ENCODE results near the gene UPK1A. TPM values are rescaled to one million over a fixed set of nuclear protein-coding genes. Genes with fewer than 3 reads are reported as not detected.

The UPK1A gene
- total RNA-seq, 1 donor from 2014 or later: 0.18 TPM

DNA sequence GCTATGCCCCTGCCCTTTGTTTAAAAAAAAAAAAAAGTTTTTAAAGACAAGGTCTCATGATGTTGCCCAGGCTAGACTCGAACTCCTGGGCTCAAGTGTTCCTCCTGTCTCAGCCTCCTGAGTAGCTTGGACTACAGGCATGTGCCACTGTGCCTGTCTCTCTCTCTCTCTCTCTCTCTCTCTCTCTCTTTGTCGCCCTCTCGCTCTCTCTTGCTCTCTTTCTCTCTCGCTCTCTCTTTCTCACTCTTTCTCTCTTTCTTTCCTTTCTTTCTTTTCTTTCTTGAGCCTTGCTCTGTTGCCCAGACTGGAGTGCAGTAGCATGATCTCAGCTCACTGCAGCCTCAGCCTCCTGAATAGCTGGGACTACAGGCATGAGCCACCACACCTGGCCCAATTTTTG is 10.7 kb upstream of the UPK1A start:
- Histone ChIP-seq H3K9me3 (ENCODE audit: insufficient read depth, low read depth, low read length) (no peaks in the 10 kb centered on the region), H3K4me3 (ENCODE audit: insufficient read depth, low read depth, low read length) (no peak overlapping the region), H3K79me2 (ENCODE audit: insufficient read depth, low read length) (peaks cover 6% of the 10 kb centered on the region), H3K36me3 (ENCODE audit: insufficient read depth, low read length) (peaks cover 23% of the 10 kb centered on the region), H3K27me3 (ENCODE audit: insufficient read depth, low read length) (no peaks in the 10 kb centered on the region), H4K20me1 (ENCODE audit: insufficient read depth, low read length) (peaks cover 30% of the 10 kb centered on the region), H2AFZ (ENCODE audit: low read depth, low read length) (no peak overlapping the region), H3K27ac (ENCODE audit: low read depth, low read length) (no peak overlapping the region), H3K9ac (ENCODE audit: low read length) (no peak overlapping the region), H3K4me2 (ENCODE audit: low read length) (no peak overlapping the region), H3K4me1 (ENCODE audit: insufficient read depth, low read length) (no peaks in the 10 kb centered on the region)
- peaks cover 21% of the 10 kb centered on the region for H3K36me3 Mint-ChIP-seq (ENCODE audit: low read depth, unreplicated experiment)
- no peaks in the 10 kb centered on the region for H3K9me3 Mint-ChIP-seq (ENCODE audit: unreplicated experiment)
- FAIRE-seq: no peak
- no peak overlapping the region for H3K27ac Mint-ChIP-seq (ENCODE audit: unreplicated experiment)
- no peak for TF ChIP-seq EZH2 (IDR thresholded peaks at IDR 0.05; ENCODE audit: insufficient read depth, low read length)
- TF ChIP-seq, protein P1, sequence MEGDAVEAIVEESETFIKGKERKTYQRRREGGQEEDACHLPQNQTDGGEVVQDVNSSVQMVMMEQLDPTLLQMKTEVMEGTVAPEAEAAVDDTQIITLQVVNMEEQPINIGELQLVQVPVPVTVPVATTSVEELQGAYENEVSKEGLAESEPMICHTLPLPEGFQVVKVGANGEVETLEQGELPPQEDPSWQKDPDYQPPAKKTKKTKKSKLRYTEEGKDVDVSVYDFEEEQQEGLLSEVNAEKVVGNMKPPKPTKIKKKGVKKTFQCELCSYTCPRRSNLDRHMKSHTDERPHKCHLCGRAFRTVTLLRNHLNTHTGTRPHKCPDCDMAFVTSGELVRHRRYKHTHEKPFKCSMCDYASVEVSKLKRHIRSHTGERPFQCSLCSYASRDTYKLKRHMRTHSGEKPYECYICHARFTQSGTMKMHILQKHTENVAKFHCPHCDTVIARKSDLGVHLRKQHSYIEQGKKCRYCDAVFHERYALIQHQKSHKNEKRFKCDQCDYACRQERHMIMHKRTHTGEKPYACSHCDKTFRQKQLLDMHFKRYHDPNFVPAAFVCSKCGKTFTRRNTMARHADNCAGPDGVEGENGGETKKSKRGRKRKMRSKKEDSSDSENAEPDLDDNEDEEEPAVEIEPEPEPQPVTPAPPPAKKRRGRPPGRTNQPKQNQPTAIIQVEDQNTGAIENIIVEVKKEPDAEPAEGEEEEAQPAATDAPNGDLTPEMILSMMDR (IDR thresholded peaks at IDR 0.05; ENCODE audit: insufficient read depth, low read depth, low read length): no peak
- H3K4me3 Mint-ChIP-seq (ENCODE audit: unreplicated experiment): no peak overlapping the region
- H3K27me3 Mint-ChIP-seq (ENCODE audit: low read depth, unreplicated experiment): no peaks in the 10 kb centered on the region
- no peaks in the 10 kb centered on the region for H3K4me1 Mint-ChIP-seq (ENCODE audit: low read depth, unreplicated experiment)
- DNase-seq (ENCODE audit: low read depth): no peak

DNA sequence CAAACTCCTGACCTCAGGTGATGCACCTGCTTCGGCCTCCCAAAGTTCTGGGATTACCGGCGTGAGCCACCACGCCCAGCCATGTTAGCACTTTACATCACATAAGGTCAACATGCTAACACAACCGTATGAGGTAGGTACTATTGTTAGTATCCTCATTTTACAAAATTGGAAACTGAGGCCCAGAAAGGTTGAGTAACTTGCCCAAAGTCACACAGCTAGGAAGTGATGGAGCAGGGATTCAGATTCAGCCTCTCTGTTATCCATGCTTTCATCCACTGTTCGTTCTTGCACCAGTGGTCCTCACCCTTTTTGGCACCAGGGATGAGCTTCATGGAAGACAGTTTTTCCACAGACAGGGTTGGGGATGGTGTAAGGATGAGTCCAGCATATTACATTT is 9.6 kb upstream of the UPK1A start:
- peaks cover 23% of the 10 kb centered on the region for H3K36me3 ChIP-seq (ENCODE audit: insufficient read depth, low read length)

More for the DNA sequence above, 9.6 kb upstream of the UPK1A start:
- Histone ChIP-seq H2AFZ (ENCODE audit: low read depth, low read length) (no peak overlapping the region), H3K27me3 (ENCODE audit: insufficient read depth, low read length) (no peaks in the 10 kb centered on the region), H3K9me3 (ENCODE audit: insufficient read depth, low read depth, low read length) (no peaks in the 10 kb centered on the region), H3K4me1 (ENCODE audit: insufficient read depth, low read length) (no peaks in the 10 kb centered on the region), H3K4me2 (ENCODE audit: low read length) (no peak overlapping the region), H3K79me2 (ENCODE audit: insufficient read depth, low read length) (no peaks in the 10 kb centered on the region), H3K4me3 (ENCODE audit: insufficient read depth, low read depth, low read length) (no peak overlapping the region), H4K20me1 (ENCODE audit: insufficient read depth, low read length) (peaks cover 25% of the 10 kb centered on the region), H3K27ac (ENCODE audit: low read depth, low read length) (no peak overlapping the region), H3K9ac (ENCODE audit: low read length) (no peak overlapping the region)
- DNase-seq (ENCODE audit: low read depth) (no peak), FAIRE-seq (no peak)
- Mint-ChIP-seq H3K27me3 (ENCODE audit: low read depth, unreplicated experiment) (no peaks in the 10 kb centered on the region), H3K4me1 (ENCODE audit: low read depth, unreplicated experiment) (no peaks in the 10 kb centered on the region), H3K4me3 (ENCODE audit: unreplicated experiment) (no peak overlapping the region), H3K9me3 (ENCODE audit: unreplicated experiment) (no peaks in the 10 kb centered on the region), H3K27ac (ENCODE audit: unreplicated experiment) (no peak overlapping the region), H3K36me3 (ENCODE audit: low read depth, unreplicated experiment) (peaks cover 18% of the 10 kb centered on the region)
- no peak for TF ChIP-seq EZH2 (IDR thresholded peaks at IDR 0.05; ENCODE audit: insufficient read depth, low read length)
- TF ChIP-seq, protein P1 (IDR thresholded peaks at IDR 0.05; ENCODE audit: insufficient read depth, low read depth, low read length): no peak

All from astrocyte (in vitro differentiated cells and primary cell).